HL-60 (cell line): ENCODE measurements around the gene PPP1R9B.

ENCODE experiments used
- DNase-seq, 2 experiments: peaks; one replicate each; pipeline ENCODE4 v3.0.0-alpha.2; 2010 to 2020; ENCODE audit warnings: low read depth in 1 of 2, low spot score in 1 of 2
- H3K27ac ChIP-seq: fragments of 250-450 bp; sonication (Bioruptor Pico); replicated peaks from 2 replicates; pipeline ENCODE4 v1.5.1; 2020; ENCODE audit warnings: mild to moderate bottlenecking, moderate library complexity
- H3K27me3 ChIP-seq: fragments of 250-450 bp; sonication (Bioruptor Pico); 2 replicates; pipeline ENCODE4 v1.5.1; 2021; ENCODE audit warnings: mild to moderate bottlenecking, moderate library complexity; ENCODE audit not compliant: insufficient read depth, poor library complexity, severe bottlenecking
- H3K4me3 ChIP-seq: replicated peaks from 2 replicates; pipeline ENCODE4 v1.5.1; 2011; ENCODE audit warnings: mild to moderate bottlenecking, control low read depth, low read length; ENCODE audit not compliant: insufficient read depth
- CTCF ChIP-seq: IDR thresholded peaks from one replicate; pipeline ENCODE4 v1.5.1; 2011; ENCODE audit warnings: low read length, control low read depth, inconsistent platforms; ENCODE audit not compliant: insufficient read depth
- GABPA ChIP-seq: IDR thresholded peaks from 2 replicates; pipeline ENCODE4 v1.6.1; 2012; ENCODE audit warnings: low read depth
- POLR2AphosphoS5 ChIP-seq: IDR thresholded peaks from 2 replicates; pipeline ENCODE4 v1.6.1; 2012; ENCODE audit warnings: low read depth
- REST ChIP-seq: IDR thresholded peaks from 2 replicates; pipeline ENCODE4 v1.6.1; 2012; ENCODE audit warnings: low read depth; ENCODE audit not compliant: insufficient replicate concordance
- SPI1 ChIP-seq: IDR thresholded peaks from 2 replicates; pipeline ENCODE4 v1.6.1; 2012; ENCODE audit warnings: low read depth, mild to moderate bottlenecking, borderline replicate concordance

The PPP1R9B gene

GRCh38 chr17:50137042-50137441 lies 13.4 kb downstream of the PPP1R9B start:
- H3K27me3 ChIP-seq, result no peaks in the 10 kb centered on the region
- TF ChIP-seq CTCF, result no peak
- TF ChIP-seq GABPA, result no peak
- TF ChIP-seq POLR2AphosphoS5, result peak; percentile 16; the same call in 1 of the 2 replicates
- DNase-seq, result no peak
- H3K4me3 ChIP-seq, result no peak overlapping the region
- H3K27ac ChIP-seq, result no peak overlapping the region

- no peak overlapping the region for H3K27ac ChIP-seq
- peaks cover under 1% of the 10 kb centered on the region for H3K27me3 ChIP-seq
- no peak for DNase-seq
- TF ChIP-seq REST, result no peak
- TF ChIP-seq GABPA, result no peak
- no peak for TF ChIP-seq SPI1
- TF ChIP-seq POLR2AphosphoS5, result no peak
- TF ChIP-seq CTCF, result no peak
- no peak overlapping the region for H3K4me3 ChIP-seq
These were observed 14.3 kb downstream of the PPP1R9B start for GRCh38 chr17:50136096-50136687.

GRCh38 chr17:50135316-50136095 lies 15.0 kb downstream of the PPP1R9B start:
- peaks cover 7% of the 10 kb centered on the region for H3K27me3 ChIP-seq
- DNase-seq, result no peak
- no peak overlapping the region for H3K4me3 ChIP-seq
- no peak for TF ChIP-seq SPI1
- TF ChIP-seq POLR2AphosphoS5, result peak; percentile 31; the same call in 1 of the 2 replicates
- no peak for TF ChIP-seq GABPA
- no peak for TF ChIP-seq REST
- TF ChIP-seq CTCF, result no peak
- H3K27ac ChIP-seq, result no peak overlapping the region
